Kidney (tissue), 14 donors: ENCODE data around the gene RUNX1. TPM values are rescaled to one million over a fixed set of nuclear protein-coding genes. Genes with fewer than 3 reads are reported as not detected.

Experiments
- DNase-seq, 5 donors: peaks; one replicate each; pipeline ENCODE4 v3.0.0-alpha.2; 2013 to 2020
- FAIRE-seq: peaks from 2 replicates; lab custom pipeline; 2012; peaks lifted over from hg19 to GRCh38; lab: Jason Lieb, UNC
- H3K27ac ChIP-seq, 2 donors: one replicate each; pipeline ENCODE4 v1.7.0; 2013; ENCODE audit warnings: low read depth in 2 of 2, low read length in 2 of 2, inconsistent platforms in 1 of 2
- H3K27me3 ChIP-seq: one replicate; pipeline ENCODE4 v1.7.1; 2013; ENCODE audit warnings: low read length, inconsistent platforms; ENCODE audit not compliant: control insufficient read depth, insufficient read depth
- H3K36me3 ChIP-seq, 3 donors: one replicate each; pipeline versions ENCODE4 v1.7.0 to v1.7.1; 2013; ENCODE audit warnings: low read length in 3 of 3, control low read depth in 1 of 3, inconsistent platforms in 1 of 3; ENCODE audit not compliant: insufficient read depth in 3 of 3, control insufficient read depth in 2 of 3
- H3K4me1 ChIP-seq, 3 donors: one replicate each; pipeline versions ENCODE4 v1.7.0 to v1.7.1; 2013; ENCODE audit warnings: low read length in 3 of 3, inconsistent platforms in 1 of 3, low read depth in 1 of 3; ENCODE audit not compliant: control insufficient read depth in 2 of 3, insufficient read depth in 2 of 3
- H3K4me3 ChIP-seq, 3 donors: one replicate each; pipeline versions ENCODE4 v1.7.0 to v1.8.1; 2013; ENCODE audit warnings: low read length in 3 of 3, control low read depth in 1 of 3, inconsistent platforms in 1 of 3
- H3K9ac ChIP-seq, 3 donors: one replicate each; pipeline versions ENCODE4 v1.7.0 to v1.7.1; 2013; ENCODE audit warnings: low read length in 3 of 3, control low read depth in 1 of 3, inconsistent platforms in 1 of 3
- H3K9me3 ChIP-seq, 3 donors: one replicate each; pipeline versions ENCODE4 v1.7.0 to v1.7.1; 2013; ENCODE audit warnings: low read length in 3 of 3, control low read depth in 1 of 3, inconsistent platforms in 1 of 3; ENCODE audit not compliant: control insufficient read depth in 2 of 3, insufficient read depth in 1 of 3
- CTCF ChIP-seq: IDR thresholded peaks from 3 replicates; pipeline ENCODE4 v1.5.1; 2012; ENCODE audit warnings: mild to moderate bottlenecking, moderate library complexity, borderline replicate concordance; ENCODE audit not compliant: insufficient read depth; ENCODE audit errors: extremely low read depth
- intact Hi-C: fragments of 100-400 bp; cut with DNase I; formaldehyde crosslinking; loops from one replicate; pipeline ENCODE4 v1.11.1; 2022
- polyA plus RNA-seq: library from polyadenylated mRNA; stranded (reverse); fragments of 350-450 nt; fragmentation: Illumina TruSeq; extraction: RNeasy Lipid Tissue Mini Kit (QIAGEN cat#74804); gene quantifications from one replicate; pipeline ENCODE4 v1.2.3, GENCODE V29; 2014; ENCODE audit warnings: low read depth, low replicate concordance; ENCODE audit not compliant: insufficient read depth
- total RNA-seq: library from RNA; stranded (reverse); fragmentation: NEBNext Ultra II Directional; extraction: Animal tissue kit (Norgen Biotek cat#: 25700); gene quantifications from one replicate; pipeline ENCODE4 v1.2.1, GENCODE V29; 2021
- donor health status: control.
- donor health status: control.
- donor health status: control.
- donor health status: control.
- donor health status: control.
- donor health status: DM: yes; HTN: yes; CAD: no.
- donor health status: Normal renal cell carcinoma (clear cell type).

Gene RUNX1
- total and polyA plus RNA-seq, 2 donors from 2014 or later, result 1.3 to 58.0 TPM

DNA sequence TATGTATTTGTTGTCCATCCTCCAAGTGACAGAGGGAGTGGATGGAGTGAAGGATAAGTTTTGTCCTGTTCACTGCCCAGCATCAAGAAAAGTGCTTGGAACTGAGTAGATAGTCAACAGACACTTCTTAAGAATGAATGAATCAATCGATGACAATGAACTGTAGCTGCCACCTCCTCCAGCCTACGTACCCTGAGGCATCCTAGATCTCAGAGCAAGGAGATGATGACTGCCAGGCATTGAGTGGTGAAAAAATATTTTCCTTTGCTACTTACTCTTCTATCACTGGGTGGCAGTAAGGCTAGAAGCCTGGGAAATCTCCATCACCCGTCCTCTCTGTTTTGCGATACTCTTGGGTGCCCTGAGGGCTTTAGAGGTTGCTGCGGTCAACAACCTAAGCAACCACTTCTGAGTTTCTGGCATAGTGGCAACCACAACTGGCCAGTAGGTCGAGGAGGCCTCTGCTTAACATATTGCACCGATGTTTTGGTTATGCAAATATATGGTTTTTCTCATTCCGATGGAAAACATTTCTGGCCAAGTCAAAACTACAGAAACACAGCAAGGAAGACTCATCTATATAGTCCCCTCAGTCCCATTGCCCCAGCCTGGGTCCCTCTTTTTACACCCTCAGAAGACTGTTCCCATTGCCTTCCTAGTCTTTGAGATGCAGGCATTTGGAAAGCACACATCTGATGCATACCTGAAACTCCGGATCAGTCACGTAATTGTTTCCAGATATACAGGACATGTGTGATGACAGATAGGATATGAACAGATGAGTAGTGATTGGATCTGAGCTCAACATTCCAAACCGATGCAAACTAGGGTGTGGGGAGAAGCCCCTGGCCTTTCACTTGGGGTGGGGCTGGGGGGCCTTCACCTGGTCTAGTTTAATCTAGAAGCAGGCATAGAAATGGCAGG lies 136.8 kb downstream of the RUNX1 start:
- Histone ChIP-seq H3K9ac (no peak overlapping the region), H3K4me1 (no peaks in the 10 kb centered on the region), H3K4me3 (no peak overlapping the region), H3K36me3 (no peaks in the 10 kb centered on the region), H3K27me3 (no peaks in the 10 kb centered on the region), H3K27ac (no peak overlapping the region), H3K9me3 (no peaks in the 10 kb centered on the region)
- no peak for TF ChIP-seq CTCF
- FAIRE-seq (no peak), DNase-seq (no peak)
- intact Hi-C loops, result no loop called here

- FAIRE-seq (no peak), DNase-seq (no peak)
These were observed 137.7 kb downstream of the RUNX1 start for GRCh38 chr21:34911360-34911759.

GRCh38 chr21:34910396-34910795 lies 138.7 kb downstream of the RUNX1 start:
- intact Hi-C loops, result no loop called here
- peaks cover 2% of the 10 kb centered on the region for H3K27me3 ChIP-seq
- FAIRE-seq (no peak), DNase-seq (no peak)
- H3K9me3 ChIP-seq, result no peaks in the 10 kb centered on the region
- H3K36me3 ChIP-seq, result no peaks in the 10 kb centered on the region
- H3K27ac ChIP-seq, result no peak overlapping the region
- H3K9ac ChIP-seq, result no peak overlapping the region
- no peaks in the 10 kb centered on the region for H3K4me1 ChIP-seq
- no peak for TF ChIP-seq CTCF
- no peak overlapping the region for H3K4me3 ChIP-seq

More at GRCh38 chr21:34911360-34911759, 137.7 kb downstream of the RUNX1 start:
- Histone ChIP-seq H3K27me3 (no peaks in the 10 kb centered on the region), H3K4me1 (no peaks in the 10 kb centered on the region), H3K36me3 (no peaks in the 10 kb centered on the region), H3K27ac (no peak overlapping the region), H3K9me3 (no peaks in the 10 kb centered on the region), H3K4me3 (no peak overlapping the region), H3K9ac (no peak overlapping the region)
- intact Hi-C loops, result no loop called here
- TF ChIP-seq CTCF, result no peak
